Measurements from ENCODE around the gene IBSP. TPM values are rescaled to one million over a fixed set of nuclear protein-coding genes. Genes with fewer than 3 reads are reported as not detected.

The IBSP gene
- not detected in 5 replicates for total RNA-seq (2022; extraction: Qiagen RNA extraction)

GRCh38 chr4:87799301-87800113, at the start of gene IBSP:
Gene IBSP, plus strand, starts transcription at chr4:87799554. Its CDS starts 2,808 bp downstream, at chr4:87802362.

GRCh38 chr4:87832669-87833068, 33.3 kb downstream of the IBSP start, which contains the start of gene MEPE:
Gene MEPE, plus strand, starts transcription at chr4:87832969. Its CDS starts 1,746 bp downstream, at chr4:87834715.

Other genes with a start within 250 kb of the IBSP start
- not detected in 5 replicates for gene DSPP, start 191.0 kb upstream of the IBSP start, total RNA-seq (2022; extraction: Qiagen RNA extraction)
- 0.04 TPM in 1 of 5 replicates, not detected in the others for gene DMP1, start 149.3 kb upstream of the IBSP start, total RNA-seq (2022; extraction: Qiagen RNA extraction)
- not detected in 5 replicates for gene MEPE, start 33.4 kb downstream of the IBSP start, total RNA-seq (2022; extraction: Qiagen RNA extraction)
- gene SPP1, start 176.2 kb downstream of the IBSP start, total RNA-seq (2022; extraction: Qiagen RNA extraction), result 145 to 200 TPM (median 167 TPM) in 5 replicates
- 15.4 to 24.5 TPM (median 23.8 TPM) in 5 replicates for gene PKD2, start 208.1 kb downstream of the IBSP start, total RNA-seq (2022; extraction: Qiagen RNA extraction)